Activated naive CD4-positive, alpha-beta T cell treated with anti-CD3 and anti-CD28 coated beads, Interleukin-2, amount 10 ng/mL, durations not matched to agents 5 hours and 36 hours (primary cell): ENCODE measurements around the gene MARF1. TPM values are rescaled to one million over a fixed set of nuclear protein-coding genes. Genes with fewer than 3 reads are reported as not detected.

ENCODE experiments used
- total RNA-seq, 2 experiments: library from RNA; stranded (reverse); gene quantifications; one replicate each; pipeline ENCODE4 v1.2.3, GENCODE V29; 2021

The MARF1 gene
- 10 to 100 TPM; 80.7 to 86.3 TPM for total RNA-seq

GRCh38 chr16:15643048-15643945, at the start of gene MARF1:
MARF1 (minus strand) TSS chr16:15643154; CDS start chr16:15639233, 3,921 bp downstream.

GRCh38 chr16:15650019-15650697, 7.2 kb upstream of the MARF1 start, which contains the start of gene NDE1:
NDE1 (plus strand) TSS chr16:15650245; CDS start chr16:15664779, 14,534 bp downstream.

Other genes with a start within 250 kb of the MARF1 start
- not detected for gene MPV17L, start 247.4 kb downstream of the MARF1 start, total RNA-seq
- gene BMERB1, start 208.6 kb downstream of the MARF1 start, total RNA-seq = 1 to 10 TPM in 1 of 2 experiments, under 1 TPM in 1; 0.89 to 2.3 TPM
- gene NDE1, start 7.1 kb upstream of the MARF1 start, total RNA-seq = 100 to 1,000 TPM; 123 to 124 TPM
- not detected for gene MYH11, start 213.9 kb upstream of the MARF1 start, total RNA-seq
- gene CEP20, start 245.4 kb upstream of the MARF1 start, total RNA-seq = 10 to 100 TPM; 34.3 to 35.3 TPM